ENCODE measurements around the gene PLPP6.
"Not testable (repeated sequence)": the region's sequence is repeated elsewhere in the genome, so short reads cannot be mapped to it uniquely, and the experiment has no call there.

PLPP6 gene

GRCh38 chr9:4662108-4662988 lies at the start of gene PLPP6:
PLPP6 (plus strand) TSS chr9:4662294; CDS start chr9:4662376, 82 bp downstream.
- DNase-seq (ENCODE audit: low read depth in 2 of 2) = peak; percentile 60 to 68

GRCh38 chr9:4614627-4615026 lies 47.5 kb upstream of the PLPP6 start:
- DNase-seq (ENCODE audit: low read depth in 2 of 2) = no peak

- no peak for DNase-seq (ENCODE audit: low read depth in 2 of 2)
Measured at GRCh38 chr9:4615251-4615650, 46.8 kb upstream of the PLPP6 start.

GRCh38 chr9:4615778-4616177 lies 46.3 kb upstream of the PLPP6 start:
- no peak for DNase-seq (ENCODE audit: low read depth in 2 of 2)

- no peak for DNase-seq (ENCODE audit: low read depth in 2 of 2)
Measured at GRCh38 chr9:4617752-4618151, 44.3 kb upstream of the PLPP6 start.

GRCh38 chr9:4618700-4619099 lies 43.4 kb upstream of the PLPP6 start:
- no peak for DNase-seq (ENCODE audit: low read depth in 2 of 2)

- no peak for DNase-seq (ENCODE audit: low read depth in 2 of 2)
Measured at GRCh38 chr9:4620057-4620765, 41.9 kb upstream of the PLPP6 start.

- no peak for DNase-seq (ENCODE audit: low read depth in 2 of 2)
Measured at GRCh38 chr9:4620881-4621555, 41.1 kb upstream of the PLPP6 start.

- no peak for DNase-seq (ENCODE audit: low read depth in 2 of 2)
Measured at GRCh38 chr9:4622016-4622415, 40.1 kb upstream of the PLPP6 start.

GRCh38 chr9:4630836-4631235 lies 31.3 kb upstream of the PLPP6 start:
- no peak for DNase-seq (ENCODE audit: low read depth in 2 of 2)

- DNase-seq (ENCODE audit: low read depth in 2 of 2) = no peak
Measured at GRCh38 chr9:4638968-4639367, 23.1 kb upstream of the PLPP6 start.

- DNase-seq (ENCODE audit: low read depth in 2 of 2) = no peak
Measured at GRCh38 chr9:4639420-4639819, 22.7 kb upstream of the PLPP6 start.

- no peak for DNase-seq (ENCODE audit: low read depth in 2 of 2)
Measured at GRCh38 chr9:4640027-4640426, 22.1 kb upstream of the PLPP6 start.

GRCh38 chr9:4642351-4642750 lies 19.7 kb upstream of the PLPP6 start:
- no peak for DNase-seq (ENCODE audit: low read depth in 2 of 2)

GRCh38 chr9:4654084-4654483 lies 8.0 kb upstream of the PLPP6 start:
- DNase-seq (ENCODE audit: low read depth in 2 of 2) = no peak

GRCh38 chr9:4654538-4654937 lies 7.6 kb upstream of the PLPP6 start:
- no peak for DNase-seq (ENCODE audit: low read depth in 2 of 2)

GRCh38 chr9:4656196-4656595 lies 5.9 kb upstream of the PLPP6 start:
- not testable (repeated sequence) for DNase-seq (ENCODE audit: low read depth in 2 of 2)

- DNase-seq (ENCODE audit: low read depth in 2 of 2) = no peak
Measured at GRCh38 chr9:4656621-4657020, 5.5 kb upstream of the PLPP6 start.

- no peak for DNase-seq (ENCODE audit: low read depth in 2 of 2)
Measured at GRCh38 chr9:4657426-4658159, 4.5 kb upstream of the PLPP6 start.

- DNase-seq (ENCODE audit: low read depth in 2 of 2) = not testable (repeated sequence)
Measured at GRCh38 chr9:4660665-4661064, 1.4 kb upstream of the PLPP6 start.

- DNase-seq (ENCODE audit: low read depth in 2 of 2) = no peak
Measured at GRCh38 chr9:4661165-4661564, 929 bp upstream of the PLPP6 start.

GRCh38 chr9:4661611-4662010 lies 483 bp upstream of the PLPP6 start:
- DNase-seq (ENCODE audit: low read depth in 2 of 2) = no peak
